Stimulated activated CD8-positive, alpha-beta memory T cell treated with anti-CD3 and anti-CD28 coated beads, Interleukin-7, amount 100 ng/mL, for 48 hours (primary cell): ENCODE data around the gene KCNB1.
"Not testable (repeated sequence)": the region's sequence is repeated elsewhere in the genome, so short reads cannot be mapped to it uniquely, and the experiment has no call there.

ENCODE experiments used
- DNase-seq, 2 donors: peaks; one replicate each; pipeline ENCODE4 v3.0.0-alpha.2; 2020; ENCODE audit warnings: low read depth in 1 of 2; ENCODE audit errors: extremely low read depth in 1 of 2

Gene KCNB1

DNA sequence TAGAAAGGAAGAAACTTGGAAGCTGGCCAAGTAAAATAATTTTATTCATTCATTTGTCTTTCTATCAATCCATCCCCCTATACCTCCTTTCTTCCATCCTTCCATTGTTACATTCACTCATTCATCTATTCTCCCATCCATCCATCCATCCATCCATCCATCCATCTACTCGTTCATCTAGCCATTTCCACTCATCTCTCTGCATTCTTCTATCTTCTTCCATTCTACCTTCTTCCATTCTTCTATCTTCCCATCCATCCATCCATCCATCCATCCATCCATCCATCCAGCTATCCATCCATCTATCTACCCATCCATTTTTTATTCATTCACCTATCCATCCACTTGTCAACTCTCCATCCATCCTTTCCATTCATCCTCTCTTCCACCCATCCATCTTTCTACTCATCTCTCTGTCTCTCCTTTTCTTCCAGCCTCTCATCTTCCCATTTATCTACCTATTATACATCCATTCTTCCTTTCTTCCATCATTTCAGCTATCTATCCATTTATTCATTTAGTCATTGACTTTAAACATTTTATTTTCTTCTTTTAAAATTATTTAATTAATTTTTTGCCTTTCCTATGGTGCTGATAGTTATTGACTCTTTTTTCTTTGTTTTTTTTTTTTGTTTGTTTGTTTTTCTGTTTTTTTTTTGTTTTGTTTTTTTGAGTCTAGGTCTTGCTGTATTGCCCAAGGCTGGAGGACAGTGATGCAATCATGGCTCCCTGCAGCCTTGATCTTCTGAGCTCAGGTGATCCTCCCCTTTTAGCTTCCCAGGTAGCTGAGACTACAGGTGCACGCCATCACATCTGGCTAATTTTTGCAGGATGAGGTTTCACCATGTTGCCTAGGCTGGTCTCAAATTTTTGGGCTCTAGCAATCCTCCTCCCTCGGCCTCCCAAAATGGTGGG is 151.5 kb downstream of the KCNB1 start:
- no peak for DNase-seq

DNA sequence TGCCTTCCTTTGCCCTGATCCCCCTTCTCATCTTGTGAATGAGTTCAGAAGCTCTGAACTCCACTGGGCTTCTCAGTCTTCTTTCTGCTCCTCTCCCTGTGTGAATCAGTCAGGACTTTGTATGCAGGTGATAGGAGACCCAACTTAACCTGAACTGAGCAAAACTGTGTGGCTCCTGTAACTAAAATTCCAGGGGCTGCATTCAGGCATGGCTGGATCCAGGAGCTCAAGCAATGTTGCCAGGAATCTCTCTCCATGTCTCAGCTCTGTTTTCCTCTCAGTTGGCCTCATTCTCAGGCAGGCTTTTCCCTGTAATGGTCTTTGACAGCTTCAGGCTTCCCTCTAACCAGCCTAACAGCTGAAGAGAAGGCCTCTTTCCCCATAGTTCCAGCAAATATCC is 153.7 kb downstream of the KCNB1 start:
- no peak for DNase-seq

DNA sequence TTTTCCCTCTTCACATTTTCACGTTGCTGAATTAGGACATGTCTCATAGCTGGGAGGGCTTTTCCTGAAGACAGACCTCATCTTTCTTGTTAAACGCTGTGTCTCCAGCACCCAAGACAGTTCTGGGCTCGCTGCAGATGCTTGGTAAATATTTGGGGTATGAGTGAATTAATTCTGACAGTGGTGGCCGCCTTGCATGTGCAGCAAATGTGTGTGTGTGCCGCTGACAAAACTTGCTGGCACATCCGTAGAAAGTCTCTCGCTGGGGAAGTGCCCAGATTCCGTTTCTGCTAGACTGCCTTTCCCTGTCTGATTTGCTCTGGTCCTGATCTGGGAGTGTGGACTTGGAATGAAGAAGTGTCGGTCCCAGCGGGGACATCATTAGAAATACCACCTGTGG is 156.4 kb downstream of the KCNB1 start:
- DNase-seq = no peak

DNA sequence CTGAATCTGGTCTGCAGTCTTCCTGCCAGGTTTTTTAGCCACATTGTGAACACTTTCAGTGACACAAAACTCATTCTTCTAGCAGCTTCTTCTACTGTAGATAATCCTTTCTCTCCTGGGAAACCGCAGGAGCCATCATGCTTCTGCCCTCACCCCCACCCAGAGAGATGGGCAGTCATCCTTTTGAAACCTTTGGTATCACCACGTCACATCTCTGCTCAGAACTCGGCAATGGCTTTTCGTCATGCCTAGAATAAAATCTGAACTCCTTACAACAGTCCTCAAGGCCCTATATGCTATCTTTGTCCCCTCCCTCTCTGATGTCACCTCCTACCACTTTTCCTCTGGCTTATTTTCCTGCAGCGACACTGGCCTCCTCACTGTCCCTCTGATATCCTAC is 158.2 kb downstream of the KCNB1 start:
- DNase-seq = no peak

DNA sequence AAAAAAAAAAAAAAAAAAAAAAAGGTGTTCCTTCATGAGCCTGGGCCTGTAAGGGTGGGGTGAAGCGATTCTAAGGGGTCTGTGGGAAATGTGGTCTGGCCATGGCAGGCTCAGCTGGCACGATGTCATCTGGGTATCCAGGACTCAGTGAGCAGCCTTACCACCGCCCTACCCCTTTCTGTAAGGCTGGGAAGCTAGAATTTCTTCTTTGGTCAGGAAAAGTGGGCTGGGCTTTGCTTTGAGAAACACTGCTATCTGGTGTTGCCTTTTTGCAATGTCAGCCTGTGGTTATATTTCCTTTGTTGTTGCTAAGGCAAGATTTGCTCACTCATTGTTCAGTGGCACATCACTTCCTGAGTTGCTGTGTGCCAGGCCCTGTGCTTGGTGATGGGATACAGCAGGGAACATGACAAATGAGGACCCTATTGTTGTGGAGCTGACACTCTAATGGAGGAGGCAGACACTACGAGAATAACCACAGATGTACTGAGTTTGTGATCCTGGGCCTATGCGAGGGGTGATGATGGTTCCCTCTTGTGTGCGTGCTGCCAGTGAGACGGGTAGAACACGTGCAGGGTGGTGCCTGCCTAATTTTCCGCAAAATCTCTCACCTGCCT is 158.7 kb downstream of the KCNB1 start:
- no peak for DNase-seq

DNA sequence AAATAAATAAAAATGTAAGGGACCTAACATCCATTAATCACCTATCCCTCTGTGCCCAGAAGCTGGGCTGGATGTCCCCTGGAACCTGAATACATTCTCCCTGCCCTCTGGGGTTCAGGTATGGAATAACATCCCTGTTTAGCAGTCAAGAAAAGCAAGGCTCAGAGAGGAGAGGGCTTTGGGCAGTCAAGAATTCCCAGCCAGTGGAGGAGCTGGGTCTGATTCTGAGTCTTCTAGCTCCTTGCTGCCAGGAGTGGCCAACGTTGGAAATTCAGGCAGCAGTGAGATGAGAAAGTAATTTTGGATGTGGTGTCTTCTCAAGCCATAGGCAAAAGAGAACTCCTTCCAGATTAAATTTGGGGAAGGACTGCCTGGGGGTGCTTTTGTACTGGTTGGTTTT is 162.0 kb downstream of the KCNB1 start:
- no peak for DNase-seq

DNA sequence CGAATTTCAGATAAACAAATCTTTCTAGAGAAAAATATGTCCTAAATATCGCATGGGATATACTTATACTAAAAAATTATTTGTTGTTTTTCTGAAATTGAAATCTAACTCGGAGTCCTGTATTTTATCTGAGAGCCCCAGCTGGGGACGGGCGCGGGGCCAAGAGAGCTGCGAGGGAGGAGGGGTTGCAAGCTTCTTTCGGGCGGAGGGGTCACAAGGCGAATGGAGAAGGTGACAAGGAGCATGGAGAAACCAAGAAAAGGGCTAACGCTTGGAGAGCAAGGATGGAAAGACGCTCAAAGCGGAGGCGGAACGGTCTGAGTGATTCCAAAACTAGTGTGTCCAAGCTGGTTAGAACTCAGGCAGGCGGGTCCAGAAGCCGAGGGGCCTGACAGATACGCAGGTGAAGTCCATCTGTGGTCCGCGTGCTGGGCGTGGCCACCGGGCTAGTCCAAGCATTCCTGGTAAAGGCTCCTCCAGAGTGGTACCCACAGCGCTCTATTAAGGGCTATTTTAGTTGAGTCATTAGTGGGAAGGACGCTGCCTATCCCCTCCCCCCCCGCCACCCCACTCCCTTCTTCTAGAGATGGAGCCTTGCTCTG is 163.2 kb downstream of the KCNB1 start:
- DNase-seq = no peak

DNA sequence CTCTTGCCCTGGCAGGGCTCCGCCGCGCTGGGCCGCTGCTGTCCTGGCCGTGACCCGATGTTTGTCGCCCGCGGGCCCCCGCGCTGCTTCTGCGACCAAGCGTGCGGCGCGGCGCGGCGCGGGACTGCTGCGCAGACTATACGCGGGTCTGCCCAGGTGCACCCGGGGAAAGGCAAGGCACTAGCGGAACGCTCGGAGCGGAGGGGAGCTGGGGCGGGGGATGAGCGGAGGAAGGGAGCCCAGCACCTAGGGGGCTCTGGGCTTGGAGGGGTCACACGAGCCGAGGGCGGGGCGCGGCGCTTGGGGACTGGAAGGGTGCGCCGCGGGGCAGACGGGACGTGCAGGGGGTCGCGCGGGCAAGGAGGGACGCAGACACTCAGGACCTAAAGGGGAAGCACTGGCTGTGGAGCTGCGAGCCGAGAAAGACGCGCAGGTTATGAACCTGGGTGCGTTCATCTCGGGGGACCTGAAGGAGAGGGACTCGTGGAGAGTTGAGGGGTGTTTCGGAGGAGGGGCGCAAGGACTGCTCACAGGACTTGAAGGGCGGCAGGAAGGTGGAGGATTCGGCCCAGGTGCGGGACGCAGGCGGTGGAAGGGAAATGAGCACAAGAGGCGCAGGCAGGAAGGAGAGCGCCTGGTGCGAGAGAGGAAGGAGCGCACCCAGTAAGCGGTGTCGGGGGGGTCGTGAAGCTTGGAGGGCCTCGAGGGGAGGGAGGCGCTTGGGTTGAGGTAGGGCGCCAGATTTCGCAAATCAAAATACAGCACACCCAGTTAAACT is 163.8 kb downstream of the KCNB1 start:
- DNase-seq = no peak

DNA sequence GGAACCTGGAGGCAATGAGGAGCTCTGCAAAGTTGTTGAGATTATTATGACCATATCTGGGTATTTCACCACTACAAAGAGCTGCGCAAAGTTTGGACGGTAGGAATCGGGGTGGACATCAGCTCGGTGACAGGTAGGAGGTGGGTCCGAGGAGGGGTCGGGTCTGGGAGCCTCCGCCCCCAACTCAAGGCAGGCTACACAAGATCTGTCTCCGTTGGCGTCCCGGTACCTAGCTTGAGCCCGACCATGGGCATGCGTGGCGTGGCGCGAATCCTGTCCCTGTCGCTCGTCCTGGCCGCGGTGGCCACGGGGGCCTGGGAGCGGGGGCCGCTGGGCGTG is 164.4 kb downstream of the KCNB1 start:
- DNase-seq = no peak

DNA sequence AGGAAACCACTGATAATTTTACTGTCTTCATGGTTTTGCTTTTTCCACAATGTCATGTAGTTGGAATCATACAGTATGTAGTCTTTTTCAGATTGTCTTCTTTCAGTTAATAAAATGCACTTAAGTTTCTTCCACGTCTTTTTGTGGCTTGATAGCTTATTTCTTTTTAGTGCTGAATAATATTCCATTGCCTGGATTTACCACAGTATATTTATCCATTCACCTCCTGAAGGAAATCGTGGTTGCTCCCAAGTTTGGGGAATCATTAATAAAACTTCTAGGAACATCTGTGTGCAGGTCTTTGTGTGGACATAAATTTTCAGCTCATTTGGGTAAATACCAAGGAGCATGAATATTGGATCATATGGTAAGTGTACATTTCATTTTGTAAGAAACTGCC is 165.8 kb downstream of the KCNB1 start:
- DNase-seq = no peak

DNA sequence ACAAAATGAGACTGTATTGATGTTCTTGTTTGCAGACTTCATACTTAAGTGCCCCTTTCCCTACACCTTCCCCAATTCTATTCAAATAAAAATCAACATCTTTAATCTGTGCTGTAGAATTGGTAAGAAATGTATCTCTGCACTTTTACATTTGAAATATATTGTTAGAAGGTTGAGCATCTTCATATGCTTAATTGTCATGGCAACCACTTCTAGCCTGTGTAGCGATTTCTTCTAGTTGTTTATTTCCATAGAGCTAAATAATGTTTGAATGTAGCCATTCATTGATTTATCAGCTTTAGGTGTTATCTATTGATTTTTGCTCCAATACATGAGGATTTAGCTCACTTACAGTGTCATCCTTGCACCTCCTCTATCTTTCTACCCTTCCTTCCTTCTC is 166.9 kb downstream of the KCNB1 start:
- DNase-seq = no peak

DNA sequence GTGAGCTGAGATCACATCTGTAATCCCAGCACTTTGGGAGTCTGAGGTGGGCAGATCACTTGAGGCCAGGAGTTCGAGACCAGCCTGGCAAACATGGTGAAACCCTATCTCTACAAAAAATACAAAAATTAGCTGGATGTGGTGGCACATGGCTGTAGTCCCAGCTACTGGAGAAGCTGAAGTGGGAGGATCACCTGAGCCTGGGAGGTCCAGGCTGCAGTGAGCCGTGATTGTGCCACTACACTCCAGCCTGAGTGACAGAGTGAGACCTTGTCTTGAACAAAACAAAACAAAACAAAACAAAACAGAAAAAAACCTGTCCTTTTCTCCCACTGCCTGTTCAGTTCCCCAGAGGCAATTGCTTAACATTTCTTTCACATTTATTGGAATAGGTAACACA is 168.4 kb downstream of the KCNB1 start:
- DNase-seq = not testable (repeated sequence)
